Measurements from ENCODE around the gene FAM241A.

GRCh38 chr4:112225157-112225556, 79.9 kb downstream of the FAM241A start:
- TF ChIP-seq CTCF (IDR thresholded peaks at IDR 0.05) (no peak), POLR2A (IDR thresholded peaks at IDR 0.05) (no peak)

Data from right lobe of liver (tissue), 4 donors.